ENCODE data around the gene B3GAT3. TPM values are rescaled to one million over a fixed set of nuclear protein-coding genes. Genes with fewer than 3 reads are reported as not detected.

The B3GAT3 gene
- total RNA-seq, 1 experiment from 2014 or later: 51.2 TPM

GRCh38 chr11:62591448-62592145 is 30.2 kb downstream of the B3GAT3 start, which contains the start of gene TUT1:
TUT1 (minus strand) TSS chr11:62591523; CDS start chr11:62591485, 38 bp downstream.
- POLR2A ChIA-PET: interaction anchor here (0.7 to 3.6 kb wide), 34 partner anchors 11 to 264 kb away, joined by 3 to 52 read pairs (median 5); partner anchors contain the start of genes B3GAT3, C11orf98, CSKMT and EEF1G
- Histone ChIP-seq H3K9me3 (ENCODE audit: control insufficient read depth in 1 of 2, insufficient read depth in 1 of 2, low read depth in 1 of 2, low read length in 2 of 2) (no peaks in the 10 kb centered on the region), H3K36me3 (ENCODE audit: control insufficient read depth in 1 of 2, insufficient read depth in 2 of 2, low read length in 2 of 2) (peaks cover 39 to 51% of the 10 kb centered on the region in 2 experiments), H3K4me2 (ENCODE audit: low read length) (peak within 1 kb of the TSS; percentile 86), H3K9ac (ENCODE audit: low read length) (peak within 1 kb of the TSS; percentile 88), H4K20me1 (ENCODE audit: insufficient read depth) (no peaks in the 10 kb centered on the region), H3K4me3 (replicated peaks in 1 of 2; ENCODE audit: low read depth in 1 of 2, low read length in 2 of 2) (peak within 1 kb of the TSS; percentile 78 to 97), H3K4me1 (ENCODE audit: control insufficient read depth in 1 of 2, insufficient read depth in 2 of 2, low read length in 2 of 2) (peaks cover 21 to 36% of the 10 kb centered on the region in 2 experiments), H3K79me2 (ENCODE audit: insufficient read depth, low read length) (peaks cover 56% of the 10 kb centered on the region), H3K9me2 (ENCODE audit: insufficient read depth) (no peaks in the 10 kb centered on the region), H3K27me3 (ENCODE audit: insufficient read depth, low read length) (no peaks in the 10 kb centered on the region), H3K27ac (ENCODE audit: low read depth, low read length) (peak within 1 kb of the TSS; percentile 77), H2AFZ (ENCODE audit: low read depth, low read length, poor library complexity, severe bottlenecking) (no peak within 1 kb of the TSS)
- DNase-seq (ENCODE audit: low read depth, low spot score) (peak; percentile 99), ATAC-seq (peak; percentile 90)
- CTCF ChIA-PET: interaction anchor here (0.8 to 2.9 kb wide), 17 partner anchors 8 to 249 kb away, joined by 3 to 20 read pairs (median 4); partner anchors contain the start of genes B3GAT3, C11orf98, CSKMT and EEF1G
- intact Hi-C loops (cut with micrococcal nuclease): loop anchor here (1.0 to 5.0 kb wide), 3 partner anchors 10 to 81 kb away; partner anchors contain the start of genes INTS5, LBHD1, MTA2 and UQCC3
- TF ChIP-seq POLR2A (IDR thresholded peaks at IDR 0.05; ENCODE audit: borderline replicate concordance, extremely low read depth, insufficient read depth, insufficient read length): peak; percentile 97
- peak; percentile 97 for TF ChIP-seq POLR2AphosphoS5 (IDR thresholded peaks at IDR 0.05; ENCODE audit: low read depth, low read length)
- TF ChIP-seq ZFX (IDR thresholded peaks at IDR 0.05): peak; percentile 28; the same call in 1 of the 2 replicates
- TF ChIP-seq JUND (IDR thresholded peaks at IDR 0.05): no peak
- TF ChIP-seq ZNF274 (IDR thresholded peaks at IDR 0.05; ENCODE audit: low read depth, low read length): no peak
- TF ChIP-seq SRF (IDR thresholded peaks at IDR 0.05; ENCODE audit: low read depth): no peak
- TF ChIP-seq YY1 (IDR thresholded peaks at IDR 0.05; ENCODE audit: extremely low read depth, insufficient replicate concordance, low read depth, low read length): peak; percentile 77
- TF ChIP-seq EZH2 (IDR thresholded peaks at IDR 0.05): no peak
- peak; percentile 57 for TF ChIP-seq TCF7L2 (IDR thresholded peaks at IDR 0.05; ENCODE audit: borderline replicate concordance, extremely low read depth, insufficient read depth, insufficient read length)
- TF ChIP-seq ZBTB33 (IDR thresholded peaks at IDR 0.05; ENCODE audit: extremely low read depth, insufficient replicate concordance, low read length): peak; percentile 67
- RAD21 ChIA-PET (ENCODE audit: low non-redundant PET in 1 of 2, low total read pairs in 2 of 2, uncharacterized antibody in 2 of 2, unreplicated experiment in 2 of 2): interaction anchor here (0.5 to 1.5 kb wide), 6 partner anchors 8 to 196 kb away, joined by 3 to 6 read pairs (median 4); partner anchors contain the start of genes EEF1G (in 2 of the 2), MTA2 (in 1 of the 2) and ZBTB3 (in 1 of the 2)
- BruUV-seq (replicated peaks): no TSS peak
